HUES6 (cell line): Measurements from ENCODE around the gene SGK1.

Source experiments
- H3K27ac ChIP-seq: 2 replicates; pipeline ENCODE4 v1.7.0; 2013; ENCODE audit warnings: low read depth, mild to moderate bottlenecking, low read length, inconsistent platforms
- H3K27me3 ChIP-seq: 2 replicates; pipeline ENCODE4 v1.6.1; 2013; ENCODE audit warnings: low read length; ENCODE audit not compliant: control insufficient read depth, insufficient read depth
- H3K36me3 ChIP-seq: 2 replicates; pipeline ENCODE4 v1.6.1; 2013; ENCODE audit warnings: low read length; ENCODE audit not compliant: control insufficient read depth, insufficient read depth
- H3K4me1 ChIP-seq: 2 replicates; pipeline ENCODE4 v1.6.1; 2013; ENCODE audit warnings: low read length; ENCODE audit not compliant: control insufficient read depth, insufficient read depth
- H3K4me3 ChIP-seq: 2 replicates; pipeline ENCODE4 v1.5.1; 2013; ENCODE audit warnings: low read depth, low read length
- H3K9ac ChIP-seq: one replicate; pipeline ENCODE4 v1.6.1; 2013; ENCODE audit warnings: mild to moderate bottlenecking, low read length
- H3K9me3 ChIP-seq: 2 replicates; pipeline ENCODE4 v1.6.1; 2013; ENCODE audit warnings: low read depth, low read length; ENCODE audit not compliant: control insufficient read depth, insufficient read depth

The SGK1 gene

GRCh38 chr6:134317471-134318131, at the start of gene SGK1:
Gene SGK1, minus strand, starts transcription at chr6:134318112. Its CDS starts 652 bp downstream, at chr6:134317460.
- H3K4me3 ChIP-seq: peak within 1 kb of the TSS; percentile 78
- H3K27me3 ChIP-seq: peaks cover 33% of the 10 kb centered on the region
- peak within 1 kb of the TSS; percentile 38 for H3K9ac ChIP-seq
- no peaks in the 10 kb centered on the region for H3K36me3 ChIP-seq
- no peak within 1 kb of the TSS for H3K27ac ChIP-seq
- peaks cover 30% of the 10 kb centered on the region for H3K4me1 ChIP-seq
- H3K9me3 ChIP-seq: no peaks in the 10 kb centered on the region

GRCh38 chr6:134363323-134364039, 45.6 kb upstream of the SGK1 start:
- H3K27me3 ChIP-seq: no peaks in the 10 kb centered on the region
- no peaks in the 10 kb centered on the region; the same call in 1 of the 2 replicates for H3K4me1 ChIP-seq
- H3K36me3 ChIP-seq: no peaks in the 10 kb centered on the region
- H3K4me3 ChIP-seq: no peak overlapping the region
- no peak overlapping the region for H3K9ac ChIP-seq
- H3K9me3 ChIP-seq: no peaks in the 10 kb centered on the region
- H3K27ac ChIP-seq: no peak overlapping the region

GRCh38 chr6:134361011-134361410, 43.1 kb upstream of the SGK1 start:
- Histone ChIP-seq H3K4me3 (no peak overlapping the region), H3K36me3 (no peaks in the 10 kb centered on the region), H3K9ac (no peak overlapping the region), H3K27ac (no peak overlapping the region), H3K4me1 (no peaks in the 10 kb centered on the region; the same call in 1 of the 2 replicates), H3K27me3 (no peaks in the 10 kb centered on the region), H3K9me3 (peaks cover 6% of the 10 kb centered on the region; the same call in 1 of the 2 replicates)

- Histone ChIP-seq H3K27me3 (no peaks in the 10 kb centered on the region), H3K9ac (no peak overlapping the region), H3K27ac (no peak overlapping the region), H3K9me3 (peaks cover 6% of the 10 kb centered on the region; the same call in 1 of the 2 replicates), H3K4me1 (no peaks in the 10 kb centered on the region; the same call in 1 of the 2 replicates), H3K36me3 (no peaks in the 10 kb centered on the region), H3K4me3 (no peak overlapping the region)
These were observed 41.4 kb upstream of the SGK1 start for GRCh38 chr6:134359302-134359701.

GRCh38 chr6:134358320-134358719, 40.4 kb upstream of the SGK1 start:
- H3K36me3 ChIP-seq: no peaks in the 10 kb centered on the region
- no peak overlapping the region for H3K27ac ChIP-seq
- H3K9me3 ChIP-seq: peaks cover 6% of the 10 kb centered on the region; the same call in 1 of the 2 replicates
- no peak overlapping the region for H3K9ac ChIP-seq
- no peaks in the 10 kb centered on the region for H3K27me3 ChIP-seq
- H3K4me1 ChIP-seq: no peaks in the 10 kb centered on the region; the same call in 1 of the 2 replicates
- no peak overlapping the region for H3K4me3 ChIP-seq

GRCh38 chr6:134357022-134357487, 39.1 kb upstream of the SGK1 start:
- H3K4me1 ChIP-seq: peaks cover 11% of the 10 kb centered on the region
- no peak overlapping the region for H3K27ac ChIP-seq
- H3K9ac ChIP-seq: no peak overlapping the region
- no peak overlapping the region for H3K4me3 ChIP-seq
- H3K27me3 ChIP-seq: no peaks in the 10 kb centered on the region
- no peaks in the 10 kb centered on the region for H3K36me3 ChIP-seq
- peaks cover 6% of the 10 kb centered on the region; the same call in 1 of the 2 replicates for H3K9me3 ChIP-seq

- H3K4me3 ChIP-seq: no peak overlapping the region
- no peaks in the 10 kb centered on the region for H3K27me3 ChIP-seq
- H3K4me1 ChIP-seq: peaks cover 15% of the 10 kb centered on the region
- H3K36me3 ChIP-seq: no peaks in the 10 kb centered on the region
- H3K27ac ChIP-seq: no peak overlapping the region
- peaks cover 6% of the 10 kb centered on the region; the same call in 1 of the 2 replicates for H3K9me3 ChIP-seq
- H3K9ac ChIP-seq: no peak overlapping the region
These were observed 38.5 kb upstream of the SGK1 start for GRCh38 chr6:134356405-134356804.

- H3K27me3 ChIP-seq: no peaks in the 10 kb centered on the region
- H3K9ac ChIP-seq: no peak overlapping the region
- H3K4me3 ChIP-seq: no peak overlapping the region
- H3K36me3 ChIP-seq: no peaks in the 10 kb centered on the region
- H3K27ac ChIP-seq: no peak overlapping the region
- peaks cover 15% of the 10 kb centered on the region for H3K4me1 ChIP-seq
- peaks cover 6% of the 10 kb centered on the region; the same call in 1 of the 2 replicates for H3K9me3 ChIP-seq
These were observed 35.0 kb upstream of the SGK1 start for GRCh38 chr6:134352786-134353480.

GRCh38 chr6:134351615-134352474, 33.9 kb upstream of the SGK1 start:
- Histone ChIP-seq H3K27me3 (no peaks in the 10 kb centered on the region), H3K4me1 (peaks cover 15% of the 10 kb centered on the region), H3K9me3 (peaks cover 4% of the 10 kb centered on the region; the same call in 1 of the 2 replicates), H3K4me3 (no peak overlapping the region), H3K36me3 (no peaks in the 10 kb centered on the region), H3K27ac (no peak overlapping the region), H3K9ac (no peak overlapping the region)
